H54 (cell line): Measurements from ENCODE around the gene ARL4C.
"Not testable (repeated sequence)": the region's sequence is repeated elsewhere in the genome, so short reads cannot be mapped to it uniquely, and the experiment has no call there.

Source experiments
- DNase-seq: peaks from one replicate; pipeline ENCODE4 v3.0.0; 2011; ENCODE audit warnings: low spot score, mixed read lengths; ENCODE audit not compliant: insufficient read length
- FAIRE-seq: peaks from 3 replicates; lab custom pipeline; 2011; peaks lifted over from hg19 to GRCh38; lab: Jason Lieb, UNC
- POLR2A ChIP-seq: IDR thresholded peaks from 2 replicates; pipeline ENCODE4 v1.6.1; 2011; ENCODE audit warnings: low read depth, mild to moderate bottlenecking, low read length

The ARL4C gene

DNA sequence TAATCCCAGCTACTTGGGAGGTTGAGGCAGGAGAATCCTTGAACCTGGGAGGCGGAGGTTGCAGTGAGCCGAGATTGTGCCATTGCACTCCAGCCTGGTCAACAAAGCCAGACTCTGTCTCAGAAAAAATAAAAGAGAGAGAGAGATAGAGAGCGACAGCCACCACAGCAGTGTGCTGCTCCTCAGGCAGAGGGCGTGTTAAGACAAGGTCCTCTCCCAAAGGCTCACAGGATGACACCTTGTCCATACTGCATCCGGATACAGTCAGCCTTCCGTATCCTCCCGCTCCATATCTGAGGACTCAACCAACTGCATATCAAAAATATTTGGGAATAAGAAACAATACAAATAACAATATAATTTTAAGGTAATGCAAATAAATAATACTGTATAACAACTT lies 20.1 kb downstream of the ARL4C start:
- no peak for FAIRE-seq
- no peak for TF ChIP-seq POLR2A
- DNase-seq: no peak

DNA sequence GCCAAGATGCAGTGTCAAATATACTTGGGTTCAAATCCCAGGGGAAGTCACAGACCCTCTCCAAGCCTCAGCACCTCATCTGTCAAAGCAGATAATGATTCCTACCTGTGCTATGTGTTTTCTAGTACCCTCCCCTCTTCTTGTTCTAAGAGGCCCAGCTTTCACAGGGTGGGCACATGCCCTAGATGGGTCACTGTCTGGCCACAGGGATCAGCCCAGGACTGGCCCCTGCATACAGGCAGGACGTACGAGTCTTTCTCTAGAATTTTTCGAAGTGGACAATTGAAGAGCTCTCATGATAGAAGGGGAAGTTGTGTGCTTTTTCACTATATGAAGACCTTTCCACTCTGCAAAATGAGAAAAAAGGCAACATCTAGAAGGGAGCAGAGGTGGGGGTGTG lies 22.2 kb downstream of the ARL4C start:
- FAIRE-seq (no peak), DNase-seq (no peak)
- TF ChIP-seq POLR2A: no peak

- FAIRE-seq (no peak), DNase-seq (no peak)
- no peak for TF ChIP-seq POLR2A
Measured at GRCh38 chr2:234472155-234472554, 24.7 kb downstream of the ARL4C start.

- TF ChIP-seq POLR2A: no peak
- no peak for DNase-seq
- FAIRE-seq: no peak
Measured at GRCh38 chr2:234469972-234470371, 26.9 kb downstream of the ARL4C start.

- no peak for TF ChIP-seq POLR2A
- DNase-seq: no peak
- no peak for FAIRE-seq
Measured at GRCh38 chr2:234469251-234469845, 27.5 kb downstream of the ARL4C start.

DNA sequence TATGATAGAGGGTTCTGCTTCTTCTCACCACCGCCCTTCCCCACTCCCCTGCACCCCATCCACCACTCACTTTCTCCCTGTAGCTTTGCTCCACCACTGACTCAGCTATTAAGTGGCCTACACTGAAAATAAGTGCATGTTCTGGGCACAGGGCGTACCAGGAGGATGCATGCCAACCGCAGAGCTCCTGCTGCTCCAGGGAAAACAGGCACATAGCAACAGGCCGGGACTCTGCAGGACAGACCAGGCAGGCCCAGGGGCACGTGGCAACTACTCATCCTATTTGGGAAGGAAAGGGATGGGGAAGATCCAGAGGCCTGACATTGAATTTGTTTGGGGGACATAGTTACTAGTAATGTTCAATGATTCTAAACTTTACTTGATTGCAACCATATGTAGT lies 28.4 kb downstream of the ARL4C start:
- FAIRE-seq (no peak), DNase-seq (no peak)
- TF ChIP-seq POLR2A: no peak

DNA sequence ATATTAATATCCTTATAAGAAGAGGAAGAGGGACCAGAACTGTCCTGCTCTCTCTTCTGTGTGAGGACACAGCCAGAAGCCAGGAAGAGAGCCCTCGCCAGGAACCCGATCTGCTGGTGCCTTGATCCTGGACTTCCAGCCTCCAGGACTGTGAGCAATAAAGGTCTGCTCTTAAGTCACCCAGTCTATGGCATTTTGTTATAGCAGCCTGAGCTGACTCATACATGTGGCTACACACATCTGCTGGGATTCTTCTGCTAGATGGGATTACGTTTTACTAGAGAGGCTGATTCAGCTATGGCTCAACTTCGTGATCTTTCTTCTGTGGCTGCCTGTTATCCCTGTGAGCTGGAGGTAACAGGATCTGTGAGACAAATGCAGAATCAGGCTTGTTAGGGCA lies 29.6 kb downstream of the ARL4C start:
- no peak for TF ChIP-seq POLR2A
- no peak for DNase-seq
- no peak for FAIRE-seq

GRCh38 chr2:234464291-234464645 lies 32.6 kb downstream of the ARL4C start:
- FAIRE-seq: no peak
- no peak for DNase-seq
- no peak for TF ChIP-seq POLR2A

- no peak for DNase-seq
- TF ChIP-seq POLR2A: no peak
- no peak for FAIRE-seq
Measured at GRCh38 chr2:234463626-234464290, 33.1 kb downstream of the ARL4C start.

DNA sequence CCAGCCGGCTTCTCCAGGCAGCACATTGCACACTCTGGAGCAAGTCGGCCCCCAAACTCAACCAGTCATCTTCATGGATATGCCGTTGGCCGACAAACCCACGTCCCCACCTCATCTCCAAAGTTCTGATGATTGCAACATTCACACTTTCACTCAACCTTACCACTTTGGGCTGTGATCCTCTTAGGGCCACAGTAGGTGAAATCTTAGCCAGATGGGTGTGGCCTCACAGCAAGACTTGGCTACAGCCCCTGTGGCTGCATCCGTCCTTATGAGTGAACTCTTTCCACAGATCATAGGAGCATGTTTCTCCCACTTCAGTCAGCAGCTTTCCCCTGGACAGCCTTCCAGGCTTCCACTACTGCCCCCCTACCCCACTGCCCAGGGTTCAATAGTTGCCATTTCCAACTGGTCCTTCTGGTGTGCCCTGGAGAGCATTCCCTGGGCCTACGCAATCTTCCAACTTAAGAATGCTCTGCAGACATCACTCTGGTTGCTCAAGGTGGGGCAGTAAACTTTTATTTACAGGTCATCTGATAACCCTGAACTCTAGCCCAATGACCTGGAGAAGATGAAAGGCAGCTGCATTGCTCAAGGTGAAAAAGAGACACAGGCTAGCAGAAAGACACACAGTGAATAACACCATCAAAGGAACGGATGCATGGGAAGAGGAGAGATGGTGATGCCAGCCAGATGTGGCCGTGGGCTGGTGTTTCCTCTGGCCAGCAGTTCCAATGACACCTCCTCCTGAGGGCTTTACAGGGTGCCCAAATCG lies 34.5 kb downstream of the ARL4C start:
- TF ChIP-seq POLR2A: no peak
- no peak for FAIRE-seq
- DNase-seq: no peak

DNA sequence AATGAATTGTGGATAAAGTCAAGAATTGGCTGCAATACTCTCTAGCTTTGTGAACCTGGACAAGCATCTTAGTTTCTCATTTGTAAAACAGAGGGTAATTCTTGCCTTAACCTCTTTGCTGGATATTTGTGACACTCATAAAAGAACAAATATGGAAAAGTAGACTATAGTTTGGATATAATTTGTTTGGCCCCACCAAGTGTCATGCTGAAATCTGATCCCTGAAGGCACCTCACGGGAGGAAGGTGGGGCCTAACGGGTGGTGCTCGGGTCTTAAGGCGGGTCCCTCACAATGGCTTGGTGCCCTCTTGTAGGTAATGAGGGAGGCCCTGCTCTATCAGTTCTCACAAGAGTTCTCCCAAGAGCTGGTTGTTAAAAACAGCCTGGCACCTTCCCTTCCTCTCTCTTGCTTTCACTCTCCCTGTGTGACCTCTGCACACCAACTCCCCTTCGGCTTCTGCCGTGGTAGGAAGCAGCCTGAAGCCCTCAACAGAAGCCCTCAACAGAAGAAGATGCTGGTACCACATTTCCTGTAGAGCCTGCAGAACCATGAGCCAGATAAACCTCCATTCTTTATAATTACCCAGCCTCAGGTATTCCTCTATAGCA lies 37.4 kb downstream of the ARL4C start:
- no peak for FAIRE-seq
- DNase-seq: no peak
- no peak for TF ChIP-seq POLR2A

DNA sequence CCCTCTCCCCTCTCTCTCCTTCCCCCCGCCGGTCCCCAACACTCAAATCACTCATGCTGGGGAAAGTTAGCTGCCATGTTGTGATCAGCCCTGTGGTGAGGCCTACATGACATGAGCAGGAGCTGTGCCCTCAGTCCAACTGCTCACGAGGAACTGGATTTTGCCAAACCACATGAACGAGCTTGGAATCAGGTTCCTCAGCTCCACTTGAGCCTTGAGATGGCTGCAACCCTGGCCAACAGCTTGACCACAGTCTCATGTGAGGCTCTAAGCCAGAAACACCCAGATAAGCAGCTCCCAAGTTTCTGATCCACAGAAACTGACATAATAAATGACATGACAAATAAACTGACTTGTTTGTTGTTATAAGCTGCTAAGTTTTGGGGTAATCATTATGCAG lies 38.4 kb downstream of the ARL4C start:
- FAIRE-seq (no peak), DNase-seq (no peak)
- TF ChIP-seq POLR2A: no peak

DNA sequence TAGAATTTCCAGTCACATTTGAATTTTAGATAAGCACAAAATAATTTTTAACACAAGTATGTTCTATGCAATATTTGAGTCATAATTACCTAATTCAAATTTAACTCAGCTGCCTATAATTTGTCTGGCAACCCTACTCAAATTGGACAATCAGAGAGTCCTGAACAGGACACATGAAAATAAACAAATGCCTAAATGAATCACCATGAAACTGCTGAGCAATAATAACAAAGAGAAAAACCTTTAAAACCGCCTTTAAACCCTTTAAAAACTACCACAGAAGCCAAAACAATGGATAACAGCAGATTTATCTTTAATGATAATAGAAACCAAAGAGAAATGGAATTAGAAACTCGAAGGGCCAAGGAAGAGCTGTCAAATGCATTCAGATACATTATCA lies 39.5 kb downstream of the ARL4C start:
- no peak for TF ChIP-seq POLR2A
- DNase-seq (no peak), FAIRE-seq (no peak)

- FAIRE-seq, DNase-seq: not testable (repeated sequence)
Measured at GRCh38 chr2:234455246-234455645, 41.6 kb downstream of the ARL4C start.

DNA sequence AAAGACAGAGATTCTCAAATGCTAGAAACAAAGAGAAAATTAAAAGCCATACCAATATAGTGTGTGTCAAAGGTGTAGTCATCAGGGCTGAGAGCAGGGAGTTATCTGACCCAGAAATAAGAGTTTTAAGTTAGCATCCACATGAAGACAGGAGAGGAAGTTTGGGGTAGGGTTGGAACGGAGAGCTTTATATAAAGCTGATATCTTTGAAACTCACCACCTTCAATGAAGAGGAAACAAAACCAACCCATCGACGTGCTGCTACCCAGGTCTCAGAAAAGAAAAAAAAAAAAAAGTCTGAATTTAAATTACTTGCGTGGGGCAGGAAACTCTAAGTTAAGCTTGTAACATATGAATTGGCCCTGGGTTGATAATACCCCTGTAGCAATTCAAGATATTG lies 42.4 kb downstream of the ARL4C start:
- FAIRE-seq (no peak), DNase-seq (no peak)
- TF ChIP-seq POLR2A: no peak
